Smooth muscle cell (in vitro differentiated cells): ENCODE data around the gene TREM2. TPM values are rescaled to one million over a fixed set of nuclear protein-coding genes. Genes with fewer than 3 reads are reported as not detected.

Source experiments
- DNase-seq: peaks from one replicate; lab custom pipeline; 2025; ENCODE audit not compliant: unreplicated experiment; lab: John Stamatoyannopoulos, UW
- H2AFZ ChIP-seq: fragments of 200-600 bp; sonication (generic); 2 replicates; pipeline ENCODE4 v1.6.0; 2016; ENCODE audit warnings: antibody characterized with exemption, low read depth, mild to moderate bottlenecking
- H3F3A ChIP-seq: fragments of 200-600 bp; sonication (generic); 2 replicates; pipeline ENCODE4 v1.6.0; 2017; ENCODE audit warnings: antibody characterized with exemption, low read depth
- H3K27ac ChIP-seq: fragments of 200-600 bp; sonication (generic); 2 replicates; pipeline ENCODE4 v1.5.1; 2016; ENCODE audit warnings: low read depth, mild to moderate bottlenecking
- H3K27me3 ChIP-seq: fragments of 200-600 bp; sonication (generic); 2 replicates; pipeline ENCODE4 v1.6.1; 2016; ENCODE audit warnings: low read depth, mild to moderate bottlenecking
- H3K36me3 ChIP-seq: fragments of 200-600 bp; sonication (generic); 2 replicates; pipeline ENCODE4 v1.5.1; 2016; ENCODE audit warnings: low read depth
- H3K4me1 ChIP-seq: fragments of 200-600 bp; sonication (generic); 2 replicates; pipeline ENCODE4 v1.5.1; 2016; ENCODE audit warnings: low read depth
- H3K4me2 ChIP-seq: fragments of 200-600 bp; sonication (generic); 2 replicates; pipeline ENCODE4 v1.6.0; 2016; ENCODE audit warnings: mild to moderate bottlenecking
- H3K4me3 ChIP-seq: fragments of 200-600 bp; sonication (generic); 2 replicates; pipeline ENCODE4 v1.5.1; 2016; ENCODE audit warnings: mild to moderate bottlenecking
- H3K79me2 ChIP-seq: fragments of 200-600 bp; sonication (generic); 2 replicates; pipeline ENCODE4 v1.6.0; 2016; ENCODE audit warnings: low read depth, mild to moderate bottlenecking
- H3K9ac ChIP-seq: fragments of 200-600 bp; sonication (generic); 2 replicates; pipeline ENCODE4 v1.6.0; 2016; ENCODE audit warnings: low read depth
- H3K9me3 ChIP-seq: fragments of 200-600 bp; sonication (generic); replicated peaks from 2 replicates; pipeline ENCODE4 v1.5.1; 2016; ENCODE audit warnings: low read depth
- H4K20me1 ChIP-seq: fragments of 200-600 bp; sonication (generic); 2 replicates; pipeline ENCODE4 v1.6.0; 2016; ENCODE audit warnings: low read depth
- CTCF ChIP-seq: fragments of 200-600 bp; sonication (generic); IDR thresholded peaks from 2 replicates; pipeline ENCODE4 v1.5.1; 2017; ENCODE audit warnings: borderline replicate concordance, mild to moderate bottlenecking, antibody characterized with exemption; ENCODE audit not compliant: insufficient read depth, poor library complexity, severe bottlenecking
- WGBS: methylation state at CpG from one replicate; pipeline ENCODE4 v1.1.7; 2016; ENCODE audit warnings: low lambda C conversion rate; 5-methylcytosine and 5-hydroxymethylcytosine counted together
- polyA plus RNA-seq: library from polyadenylated mRNA; unstranded; fragments of >200 nt; fragmentation: Nextera tagmentation; extraction: Ambion mirVana; gene quantifications from 2 replicates; pipeline ENCODE4 v1.2.1, GENCODE V29; 2016
- total RNA-seq: library from RNA; depleted of rRNA; stranded (reverse); fragments of >200 nt; gene quantifications from 2 replicates; pipeline ENCODE4 v1.2.3, GENCODE V29; 2014

TREM2 gene
- total and polyA plus RNA-seq, 2 experiments from 2014 or later: not detected

DNA sequence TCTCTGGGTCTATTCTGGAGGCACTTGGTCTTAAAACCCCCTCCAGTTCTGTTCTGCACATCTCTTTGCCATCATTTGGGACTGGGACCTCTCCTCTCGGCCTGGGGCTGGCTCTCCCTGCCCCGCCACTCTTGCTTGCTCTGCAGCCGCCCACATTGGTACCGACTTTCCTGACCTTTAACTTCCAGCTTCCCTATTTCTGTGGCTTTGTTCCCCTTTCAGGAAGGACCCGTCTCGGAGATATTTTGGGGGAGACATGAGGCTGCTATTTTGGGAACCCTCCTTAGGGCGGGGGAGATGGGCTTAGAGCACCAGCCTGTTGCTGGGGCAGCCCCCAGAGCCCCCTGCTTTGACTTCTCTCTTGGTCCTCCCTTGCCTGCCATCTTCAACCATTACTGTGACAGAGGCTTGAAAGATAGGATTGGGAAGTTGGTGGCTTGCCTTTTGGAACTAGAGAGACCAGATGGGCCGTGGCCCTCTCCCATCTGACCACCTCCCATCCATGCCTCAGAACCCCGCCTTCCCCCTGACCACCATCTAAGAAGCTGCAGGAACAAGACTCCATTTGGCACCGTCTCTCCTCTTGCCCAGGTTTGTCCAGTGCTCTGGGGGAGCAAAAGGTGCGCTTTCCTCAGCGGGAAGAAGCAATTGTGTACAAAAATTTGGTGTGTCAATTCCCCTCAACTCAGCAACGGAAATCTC lies 914 bp downstream of the TREM2 start:
- H2AFZ ChIP-seq: no peak overlapping the region
- no peak for TF ChIP-seq CTCF
- H4K20me1 ChIP-seq: no peaks in the 10 kb centered on the region
- WGBS: 92% methylated on average over 13 of the region's 13 CpGs
- H3K9me3 ChIP-seq: no peaks in the 10 kb centered on the region
- H3K4me1 ChIP-seq: no peaks in the 10 kb centered on the region
- H3K27ac ChIP-seq: no peak overlapping the region
- H3K4me2 ChIP-seq: no peak overlapping the region
- no peak for DNase-seq
- no peak overlapping the region for H3K9ac ChIP-seq
- no peak overlapping the region for H3K4me3 ChIP-seq
- no peaks in the 10 kb centered on the region for H3K79me2 ChIP-seq
- no peaks in the 10 kb centered on the region for H3F3A ChIP-seq
- H3K27me3 ChIP-seq: no peaks in the 10 kb centered on the region
- no peaks in the 10 kb centered on the region for H3K36me3 ChIP-seq

DNA sequence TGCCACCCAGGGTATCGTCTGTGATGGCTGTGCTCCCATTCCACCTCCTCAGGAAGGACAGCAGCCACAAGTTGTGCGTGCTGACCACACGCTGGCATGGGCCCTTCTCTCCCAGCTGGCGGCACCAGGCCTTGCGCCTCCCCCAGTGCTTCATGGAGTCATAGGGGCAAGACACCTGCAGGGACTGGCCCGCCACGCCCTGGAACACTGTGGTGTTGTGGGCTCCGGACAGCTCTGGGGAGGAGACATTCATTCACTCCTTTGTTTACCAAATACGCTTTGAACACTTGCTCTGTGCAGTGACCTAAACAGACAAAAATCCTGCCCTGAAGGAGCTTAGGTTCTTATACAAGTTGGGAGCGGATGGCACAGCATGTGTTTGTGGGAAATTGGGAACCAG lies 1.5 kb downstream of the TREM2 start:
- no peak overlapping the region for H3K27ac ChIP-seq
- H3K27me3 ChIP-seq: no peaks in the 10 kb centered on the region
- H3K9ac ChIP-seq: no peak overlapping the region
- no peak overlapping the region for H2AFZ ChIP-seq
- H3F3A ChIP-seq: no peaks in the 10 kb centered on the region
- H3K79me2 ChIP-seq: no peaks in the 10 kb centered on the region
- no peaks in the 10 kb centered on the region for H3K36me3 ChIP-seq
- H3K4me3 ChIP-seq: no peak overlapping the region
- no peak for TF ChIP-seq CTCF
- H3K4me1 ChIP-seq: no peaks in the 10 kb centered on the region
- DNase-seq: no peak
- no peaks in the 10 kb centered on the region for H4K20me1 ChIP-seq
- no peak overlapping the region for H3K4me2 ChIP-seq
- H3K9me3 ChIP-seq: no peaks in the 10 kb centered on the region
- 90% methylated on average over 10 of the region's 10 CpGs for WGBS

DNA sequence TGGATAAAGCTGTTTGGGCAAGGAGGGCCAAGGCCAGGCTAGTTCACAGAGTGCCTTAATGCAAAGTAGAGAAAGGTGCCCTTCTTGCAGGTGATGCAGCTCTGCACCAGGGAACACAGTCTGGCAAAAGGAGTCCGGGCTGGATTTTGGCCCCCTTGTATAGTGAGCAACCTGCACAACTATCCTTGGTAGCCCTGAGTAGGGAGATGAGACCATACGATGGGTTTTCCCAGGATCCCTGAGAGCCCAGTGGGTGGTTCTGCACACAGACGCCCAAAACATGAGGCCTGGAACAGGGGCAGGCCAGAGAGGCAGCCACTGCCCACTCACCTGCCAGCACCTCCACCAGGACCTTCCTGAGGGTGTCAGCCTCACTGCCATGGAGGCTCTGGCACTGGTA lies 2.0 kb downstream of the TREM2 start:
- Histone ChIP-seq H3K79me2 (no peaks in the 10 kb centered on the region), H3K4me3 (no peak overlapping the region), H4K20me1 (no peaks in the 10 kb centered on the region), H3F3A (no peaks in the 10 kb centered on the region), H3K4me1 (no peaks in the 10 kb centered on the region), H3K4me2 (no peak overlapping the region), H3K27me3 (no peaks in the 10 kb centered on the region), H2AFZ (no peak overlapping the region), H3K36me3 (no peaks in the 10 kb centered on the region), H3K9me3 (no peaks in the 10 kb centered on the region), H3K27ac (no peak overlapping the region), H3K9ac (no peak overlapping the region)
- no peak for DNase-seq
- no peak for TF ChIP-seq CTCF
- 87% methylated on average over 3 of the region's 3 CpGs for WGBS
